SW 1271 (cell line): ENCODE results near the gene RNU6-1.

Experiments
- DNase-seq, 2 experiments: peaks; one replicate each; lab custom pipeline; 2025; lab: John Stamatoyannopoulos, UW

RNU6-1 gene

GRCh38 chr15:67833710-67834511, 5.9 kb downstream of the RNU6-1 start:
- DNase-seq = no peak

DNA sequence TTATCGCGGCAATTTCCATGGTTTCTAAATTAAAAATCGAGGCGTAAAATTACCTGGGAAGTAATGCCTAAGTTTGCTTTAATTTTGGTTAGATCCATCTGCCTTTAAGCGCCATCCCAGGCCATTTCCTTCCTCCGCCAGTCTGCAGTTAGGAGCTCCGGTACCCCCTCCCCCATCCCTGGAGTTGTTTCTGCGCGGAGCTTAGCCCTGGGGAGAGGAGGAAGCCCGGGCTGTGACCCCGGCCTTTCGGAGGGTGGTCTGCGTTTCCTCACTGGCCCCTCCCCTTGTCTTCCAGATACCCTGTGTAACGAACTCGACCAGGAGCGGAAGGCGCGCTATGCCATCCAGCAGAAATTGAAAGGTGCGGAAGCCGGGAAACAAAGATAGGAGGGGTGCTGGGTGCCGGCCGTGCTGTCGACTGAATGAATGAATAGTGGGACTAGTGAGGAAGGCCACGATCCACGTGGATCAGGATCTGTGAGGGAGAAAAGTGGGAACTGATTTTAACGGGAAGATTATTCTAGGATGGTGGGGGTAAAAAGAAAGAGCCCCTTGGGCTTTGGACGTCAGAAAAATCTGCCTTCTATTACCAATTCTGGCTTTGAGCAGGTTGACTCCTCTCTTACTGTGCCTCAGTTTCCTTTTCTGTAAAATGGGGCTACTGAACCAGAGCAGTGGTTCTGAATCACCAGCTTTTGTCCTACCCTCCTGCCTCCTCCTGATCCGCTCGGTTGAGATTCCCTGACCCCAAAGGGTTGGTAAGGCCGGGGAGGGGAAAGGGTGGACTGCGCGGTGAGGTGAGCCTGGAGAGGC, 6.7 kb downstream of the RNU6-1 start:
- no peak for DNase-seq

DNA sequence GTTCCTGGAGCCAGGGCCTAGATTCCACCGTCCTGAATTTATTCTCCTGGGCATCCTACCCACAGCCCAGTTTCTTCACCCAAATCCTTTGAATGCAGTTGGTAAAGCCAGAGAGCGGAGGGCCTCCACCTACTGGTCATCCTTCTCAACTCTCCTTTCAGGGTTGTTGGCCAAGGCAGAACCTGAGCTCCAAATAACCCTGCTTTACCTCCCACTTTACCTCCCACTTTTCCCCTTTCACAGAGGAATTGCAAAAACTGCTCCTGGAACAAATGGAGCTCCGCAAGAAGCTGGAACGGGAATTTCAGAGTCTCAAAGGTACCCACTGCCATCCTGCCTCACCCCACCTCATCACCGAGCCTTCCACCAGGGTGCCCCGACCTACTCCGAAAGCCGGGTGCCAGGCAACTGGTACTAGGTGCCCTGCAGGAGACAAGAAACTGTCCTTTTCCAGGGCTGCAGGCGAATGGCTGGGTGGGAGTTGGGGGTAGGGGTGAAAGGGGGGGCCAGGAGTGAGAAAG, 7.8 kb downstream of the RNU6-1 start:
- DNase-seq = peak in 1 of 2 experiments; percentile 53

GRCh38 chr15:67831363-67831762, 8.5 kb downstream of the RNU6-1 start:
- no peak for DNase-seq

DNA sequence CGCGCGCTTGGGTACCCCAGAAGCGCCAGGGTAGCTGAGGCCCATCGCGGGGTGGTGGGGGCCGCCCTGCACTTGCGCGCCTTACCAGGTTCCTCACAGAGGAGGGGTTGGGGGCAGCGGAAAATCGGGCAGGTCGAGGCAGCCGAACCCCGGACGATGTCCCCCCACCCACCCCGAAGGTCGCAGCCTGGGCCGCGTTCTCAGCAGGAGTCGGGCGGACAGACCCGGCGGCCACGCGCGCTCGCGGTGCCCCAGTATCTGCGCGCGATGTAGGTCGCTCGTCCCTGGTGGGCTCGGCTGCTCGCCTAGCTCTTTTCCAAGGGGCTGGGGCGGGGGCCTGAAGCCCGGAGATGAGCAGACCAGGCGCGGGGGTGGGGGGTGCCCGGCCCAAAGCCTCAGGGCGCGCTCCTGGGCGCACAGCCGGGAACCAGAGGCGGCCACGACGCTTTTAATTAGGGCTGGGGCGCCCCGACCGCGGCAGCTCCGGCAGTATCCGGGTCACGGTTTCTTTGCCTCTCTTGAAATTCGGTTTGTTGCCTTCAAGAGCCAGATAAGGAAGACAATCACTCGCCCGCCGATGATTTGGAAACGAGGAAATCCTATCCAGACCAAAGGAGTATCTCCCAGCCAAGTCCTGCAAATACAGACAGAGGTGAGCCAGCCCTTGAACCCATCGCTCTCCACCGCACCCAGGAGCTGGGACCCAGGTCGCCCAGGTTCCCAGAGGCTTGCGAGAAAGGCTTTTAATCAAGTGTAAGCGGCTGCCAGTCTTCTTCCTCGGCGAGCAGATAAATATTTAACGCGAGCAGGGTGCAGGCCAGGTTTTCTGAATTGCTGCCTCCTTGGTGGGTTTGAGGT, 10.0 kb downstream of the RNU6-1 start:
- DNase-seq = no peak

DNA sequence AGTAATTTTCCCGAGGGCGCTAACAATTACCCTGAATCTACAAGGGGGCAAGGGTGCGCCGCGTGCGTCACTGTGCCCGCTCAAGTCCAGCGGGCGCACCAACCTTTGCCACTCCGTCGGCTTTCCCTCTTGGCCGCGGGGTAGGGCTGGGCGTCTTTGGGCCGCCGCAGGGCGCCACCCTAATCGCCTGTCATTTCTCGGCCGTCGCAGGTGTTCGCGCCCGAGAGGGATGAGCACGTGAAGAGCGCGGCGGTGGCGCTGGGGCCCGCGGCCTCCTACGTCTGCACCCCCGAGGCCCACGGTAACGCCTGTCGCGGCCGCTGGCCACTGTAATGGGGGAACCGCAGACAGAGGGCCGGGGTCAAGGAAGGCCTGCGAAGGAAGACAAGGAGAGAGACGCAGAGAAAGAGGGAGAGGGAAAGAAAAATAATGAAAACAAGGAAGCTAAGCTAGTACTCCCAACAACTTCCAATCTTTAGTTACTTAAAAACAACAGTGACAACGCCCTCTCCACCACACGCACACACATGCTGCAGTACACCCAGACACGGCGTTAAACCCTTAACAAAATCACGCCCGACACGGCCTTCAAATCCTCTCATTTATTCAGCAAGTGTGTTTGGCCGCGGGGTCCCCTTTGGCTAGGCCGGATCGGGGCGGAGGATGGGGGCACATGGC, 10.7 kb downstream of the RNU6-1 start:
- no peak for DNase-seq

DNA sequence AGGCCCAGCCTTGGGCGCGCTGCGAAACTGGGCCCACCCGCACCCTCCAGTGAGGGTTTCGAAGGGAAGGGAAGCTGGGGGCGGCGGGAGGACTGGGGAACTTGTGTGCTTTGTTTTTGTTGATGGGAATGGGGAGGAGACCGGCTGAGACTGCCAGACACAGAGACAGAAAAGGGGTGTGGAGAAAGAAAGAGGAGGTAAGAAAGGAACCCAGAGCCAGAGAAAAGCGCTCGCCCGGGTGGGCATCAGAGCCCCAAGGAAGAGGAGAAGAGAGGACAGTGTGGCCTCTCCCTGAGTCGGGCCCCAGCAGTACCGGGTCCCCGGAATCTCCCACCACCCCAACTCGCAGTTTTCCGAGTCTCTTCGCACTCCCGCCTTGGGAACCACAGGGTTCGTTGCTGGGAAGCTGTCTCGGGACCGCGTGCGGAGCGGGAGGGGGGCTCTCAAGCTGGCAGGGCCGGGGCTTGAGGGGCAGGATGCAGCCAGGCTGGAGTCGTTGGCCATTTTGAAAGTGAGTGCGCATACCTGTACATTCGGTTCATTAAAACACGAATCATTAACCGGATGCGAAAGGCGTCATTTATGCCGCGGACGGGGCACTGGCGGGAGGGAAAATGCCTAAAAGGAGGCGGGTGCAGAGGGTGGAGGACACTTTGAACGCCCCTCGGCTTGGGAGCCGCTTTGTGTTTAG, 11.4 kb downstream of the RNU6-1 start:
- DNase-seq = no peak

GRCh38 chr15:67827562-67828277, 12.1 kb downstream of the RNU6-1 start:
- no peak for DNase-seq

DNA sequence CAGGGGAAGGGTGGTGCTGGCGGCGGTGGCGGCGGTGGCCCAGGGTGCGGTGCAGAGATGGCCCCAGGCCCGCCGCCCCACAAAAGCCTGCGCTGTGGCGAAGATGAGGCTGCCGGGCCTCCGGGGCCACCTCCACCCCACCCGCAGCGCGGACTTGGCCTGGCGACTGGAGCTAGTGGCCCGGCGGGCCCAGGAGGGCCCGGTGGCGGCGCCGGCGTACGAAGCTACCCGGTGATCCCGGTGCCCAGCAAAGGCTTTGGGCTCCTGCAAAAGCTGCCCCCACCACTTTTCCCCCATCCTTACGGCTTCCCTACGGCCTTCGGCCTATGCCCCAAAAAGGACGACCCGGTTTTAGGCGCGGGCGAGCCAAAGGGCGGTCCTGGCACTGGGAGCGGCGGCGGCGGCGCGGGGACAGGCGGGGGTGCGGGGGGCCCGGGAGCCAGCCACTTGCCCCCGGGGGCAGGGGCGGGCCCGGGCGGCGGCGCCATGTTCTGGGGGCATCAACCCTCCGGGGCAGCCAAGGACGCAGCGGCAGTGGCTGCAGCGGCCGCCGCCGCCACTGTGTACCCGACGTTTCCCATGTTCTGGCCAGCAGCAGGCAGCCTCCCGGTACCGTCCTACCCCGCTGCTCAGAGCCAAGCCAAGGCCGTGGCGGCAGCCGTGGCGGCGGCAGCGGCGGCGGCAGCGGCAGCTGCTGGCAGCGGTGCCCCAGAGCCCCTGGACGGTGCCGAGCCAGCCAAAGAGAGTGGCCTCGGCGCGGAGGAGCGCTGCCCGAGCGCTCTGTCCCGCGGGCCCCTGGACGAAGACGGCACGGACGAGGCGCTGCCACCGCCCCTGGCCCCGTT, 12.9 kb downstream of the RNU6-1 start:
- no peak for DNase-seq

GRCh38 chr15:67825881-67826716, 13.7 kb downstream of the RNU6-1 start:
- no peak for DNase-seq

- no peak for DNase-seq
Measured at GRCh38 chr15:67824976-67825880, 14.6 kb downstream of the RNU6-1 start, which contains the start of gene SKOR1. Gene SKOR1, plus strand, starts transcription at chr15:67825509. Its CDS starts 94 bp downstream, at chr15:67825603.

- DNase-seq = no peak
Measured at GRCh38 chr15:67824197-67824968, 15.5 kb downstream of the RNU6-1 start.

DNA sequence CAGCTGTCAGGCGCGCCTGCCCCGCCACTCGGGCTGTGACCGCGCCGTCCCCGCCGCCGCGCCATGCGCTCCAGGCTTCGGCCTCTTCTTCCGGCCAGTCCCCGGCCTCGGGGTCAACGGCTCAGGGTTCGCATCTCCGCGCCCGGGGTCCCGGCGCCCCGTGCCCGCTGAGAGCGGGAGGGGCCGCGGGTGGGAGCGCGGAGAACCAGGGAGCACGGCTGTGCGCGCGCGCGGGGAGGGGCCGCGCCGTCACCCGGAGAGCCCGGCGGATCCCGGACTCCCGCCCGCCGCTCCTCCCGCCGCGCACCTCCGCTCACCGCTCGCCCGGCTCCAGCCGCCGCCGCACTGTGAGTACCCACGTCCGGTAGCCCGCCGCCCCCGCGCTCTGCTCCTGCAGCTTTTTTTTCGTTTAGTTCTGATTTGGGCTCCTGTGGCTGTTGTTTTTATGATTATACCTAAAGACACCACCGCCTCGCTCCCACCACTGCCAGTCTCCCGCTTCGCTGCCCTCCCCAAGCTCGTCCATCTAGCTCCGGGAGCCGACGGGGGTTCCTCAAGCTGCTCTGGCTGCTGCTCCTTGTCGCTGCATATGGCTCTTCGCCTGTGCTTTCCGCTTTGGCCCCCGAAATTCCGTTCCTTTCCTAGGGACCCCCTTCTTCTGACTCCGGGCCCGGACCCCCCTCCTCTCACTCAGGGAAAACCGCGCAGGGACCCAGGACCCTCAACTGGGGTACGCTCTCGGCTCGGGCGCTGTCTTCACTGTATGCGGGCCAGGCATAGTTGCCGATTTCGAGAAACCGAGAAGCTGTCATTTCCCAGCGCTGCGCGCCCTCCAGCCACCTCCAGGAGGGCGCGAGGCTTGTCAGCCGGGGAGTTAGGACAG, 16.3 kb downstream of the RNU6-1 start:
- no peak for DNase-seq

- no peak for DNase-seq
Measured at GRCh38 chr15:67822537-67823313, 17.1 kb downstream of the RNU6-1 start.
